H1 (cell line): ENCODE data around the gene CYSRT1.

Source experiments
- CHD1 ChIP-seq: IDR thresholded peaks from 2 replicates; pipeline ENCODE4 v1.6.1; 2012; ENCODE audit warnings: low read depth, low read length, improper control_type of control experiment
- CHD2 ChIP-seq: IDR thresholded peaks from 2 replicates; pipeline ENCODE4 v1.6.1; 2012; ENCODE audit warnings: low read length, improper control_type of control experiment
- CTCF ChIP-seq, 3 experiments: IDR thresholded peaks; 1 replicate in 2 of 3; 2 replicates in 1 of 3; pipeline versions ENCODE4 v1.5.1 to v1.6.1; 2011; ENCODE audit warnings: low read length in 3 of 3, mild to moderate bottlenecking in 3 of 3, inconsistent platforms in 2 of 3, low read depth in 1 of 3, moderate library complexity in 1 of 3; ENCODE audit not compliant: insufficient read depth in 1 of 3; ENCODE audit errors: control extremely low read depth in 1 of 3
- KDM1A ChIP-seq: fragments of 200-600, 300-600 bp; sonication (generic); IDR thresholded peaks from 2 replicates; pipeline ENCODE4 v1.7.1; 2016; ENCODE audit warnings: mild to moderate bottlenecking, low read length, borderline replicate concordance
- KDM5A ChIP-seq: fragments of 200-600 bp; IDR thresholded peaks from 2 replicates; pipeline ENCODE4 v1.7.1; 2012; ENCODE audit warnings: mild to moderate bottlenecking, low read length, inconsistent platforms, mixed read lengths
- POLR2AphosphoS5 ChIP-seq: IDR thresholded peaks from 2 replicates; pipeline ENCODE4 v1.6.1; 2011; ENCODE audit warnings: low read depth, low read length
- RFX5 ChIP-seq: IDR thresholded peaks from 2 replicates; pipeline ENCODE4 v1.6.1; 2011; ENCODE audit warnings: low read depth, low read length, improper control_type of control experiment, borderline replicate concordance
- SIN3A ChIP-seq, 2 experiments: IDR thresholded peaks in 1 of 2; conservative IDR thresholded peaks in 1 of 2; 2 replicates each; pipeline ENCODE4 v1.6.1; 2011 to 2012; ENCODE audit warnings: low read length in 2 of 2, improper control_type of control experiment in 1 of 2, low read depth in 1 of 2, mild to moderate bottlenecking in 1 of 2
- SP1 ChIP-seq: IDR thresholded peaks from 2 replicates; pipeline ENCODE4 v1.6.1; 2011; ENCODE audit warnings: low read depth, low read length

GRCh38 chr9:137225699-137226331, 841 bp downstream of the CYSRT1 start:
- TF ChIP-seq SP1 (no peak), POLR2AphosphoS5 (no peak), KDM5A (no peak), RFX5 (no peak), CTCF (IDR thresholded peaks at IDR 0.05; ENCODE audit: control extremely low read depth in 1 of 3, insufficient read depth in 1 of 3, low read depth in 1 of 3, low read length in 3 of 3) (no peak), SIN3A (conservative IDR thresholded peaks at IDR 0.05 in 1 of 2, IDR thresholded peaks at IDR 0.05 in 1 of 2; ENCODE audit: low read depth in 1 of 2, low read length in 2 of 2) (no peak), CHD2 (no peak), CHD1 (no peak), KDM1A (no peak)
